ENCODE results near the gene WDR33. TPM values are rescaled to one million over a fixed set of nuclear protein-coding genes. Genes with fewer than 3 reads are reported as not detected.

WDR33 gene
- total RNA-seq, 1 experiment from 2014 or later = 36.6 TPM

- DNase-seq (ENCODE audit: low read depth in 1 of 2, low spot score in 2 of 2) = no peak
- no peaks in the 10 kb centered on the region for H3K9me3 ChIP-seq (replicated peaks)
- no peak overlapping the region for H3K27ac ChIP-seq
- no peaks in the 10 kb centered on the region for H3K27me3 ChIP-seq (replicated peaks)
- H3K4me3 ChIP-seq = no peak overlapping the region
- H3K36me3 ChIP-seq = peaks cover 4% of the 10 kb centered on the region
- peaks cover 19% of the 10 kb centered on the region for H3K4me1 ChIP-seq (replicated peaks)
Measured at GRCh38 chr2:127669056-127669455, 141.9 kb downstream of the WDR33 start.

GRCh38 chr2:127665267-127665893 is 145.6 kb downstream of the WDR33 start:
- no peaks in the 10 kb centered on the region for H3K27me3 ChIP-seq (replicated peaks)
- H3K4me1 ChIP-seq (replicated peaks) = no peaks in the 10 kb centered on the region
- no peak for DNase-seq (ENCODE audit: low read depth in 1 of 2, low spot score in 2 of 2)
- H3K36me3 ChIP-seq = peaks cover 4% of the 10 kb centered on the region
- H3K9me3 ChIP-seq (replicated peaks) = no peaks in the 10 kb centered on the region
- H3K4me3 ChIP-seq = no peak overlapping the region
- H3K27ac ChIP-seq = no peak overlapping the region

- Histone ChIP-seq H3K36me3 (peaks cover 1% of the 10 kb centered on the region), H3K27me3 (replicated peaks) (no peaks in the 10 kb centered on the region), H3K4me3 (no peak overlapping the region), H3K9me3 (replicated peaks) (no peaks in the 10 kb centered on the region), H3K27ac (no peak overlapping the region), H3K4me1 (replicated peaks) (no peaks in the 10 kb centered on the region)
- DNase-seq (ENCODE audit: low read depth in 1 of 2, low spot score in 2 of 2) = no peak
Measured at GRCh38 chr2:127664895-127665225, 146.1 kb downstream of the WDR33 start.

GRCh38 chr2:127664065-127664894 is 146.7 kb downstream of the WDR33 start:
- no peak overlapping the region for H3K27ac ChIP-seq
- no peak for DNase-seq (ENCODE audit: low read depth in 1 of 2, low spot score in 2 of 2)
- H3K4me1 ChIP-seq (replicated peaks) = no peaks in the 10 kb centered on the region
- no peaks in the 10 kb centered on the region for H3K9me3 ChIP-seq (replicated peaks)
- H3K36me3 ChIP-seq = no peaks in the 10 kb centered on the region; the same call in 1 of the 2 replicates
- no peaks in the 10 kb centered on the region for H3K27me3 ChIP-seq (replicated peaks)
- no peak overlapping the region for H3K4me3 ChIP-seq

GRCh38 chr2:127663566-127664064 is 147.4 kb downstream of the WDR33 start:
- Histone ChIP-seq H3K27ac (no peak overlapping the region), H3K4me1 (replicated peaks) (no peaks in the 10 kb centered on the region), H3K27me3 (replicated peaks) (no peaks in the 10 kb centered on the region), H3K36me3 (no peaks in the 10 kb centered on the region), H3K9me3 (replicated peaks) (no peaks in the 10 kb centered on the region), H3K4me3 (no peak overlapping the region)
- DNase-seq (ENCODE audit: low read depth in 1 of 2, low spot score in 2 of 2) = no peak

GRCh38 chr2:127662937-127663565 is 147.9 kb downstream of the WDR33 start:
- H3K9me3 ChIP-seq (replicated peaks) = no peaks in the 10 kb centered on the region
- H3K27me3 ChIP-seq (replicated peaks) = no peaks in the 10 kb centered on the region
- no peak overlapping the region for H3K4me3 ChIP-seq
- DNase-seq (ENCODE audit: low read depth in 1 of 2, low spot score in 2 of 2) = no peak
- no peak overlapping the region for H3K27ac ChIP-seq
- no peaks in the 10 kb centered on the region for H3K4me1 ChIP-seq (replicated peaks)
- no peaks in the 10 kb centered on the region for H3K36me3 ChIP-seq

- H3K27ac ChIP-seq = no peak overlapping the region
- H3K4me1 ChIP-seq (replicated peaks) = no peaks in the 10 kb centered on the region
- H3K4me3 ChIP-seq = no peak overlapping the region
- H3K36me3 ChIP-seq = peaks cover 3% of the 10 kb centered on the region; the same call in 1 of the 2 replicates
- no peaks in the 10 kb centered on the region for H3K9me3 ChIP-seq (replicated peaks)
- no peaks in the 10 kb centered on the region for H3K27me3 ChIP-seq (replicated peaks)
- no peak for DNase-seq (ENCODE audit: low read depth in 1 of 2, low spot score in 2 of 2)
Measured at GRCh38 chr2:127661949-127662510, 148.9 kb downstream of the WDR33 start.

GRCh38 chr2:127661072-127661649 is 149.8 kb downstream of the WDR33 start:
- Histone ChIP-seq H3K36me3 (peaks cover 5% of the 10 kb centered on the region; the same call in 1 of the 2 replicates), H3K27ac (no peak overlapping the region), H3K27me3 (replicated peaks) (no peaks in the 10 kb centered on the region), H3K9me3 (replicated peaks) (no peaks in the 10 kb centered on the region), H3K4me3 (no peak overlapping the region), H3K4me1 (replicated peaks) (no peaks in the 10 kb centered on the region)
- DNase-seq (ENCODE audit: low read depth in 1 of 2, low spot score in 2 of 2) = no peak

GRCh38 chr2:127660291-127660578 is 150.7 kb downstream of the WDR33 start:
- Histone ChIP-seq H3K27ac (no peak overlapping the region), H3K36me3 (peaks cover 5% of the 10 kb centered on the region; the same call in 1 of the 2 replicates), H3K27me3 (replicated peaks) (no peaks in the 10 kb centered on the region), H3K9me3 (replicated peaks) (no peaks in the 10 kb centered on the region), H3K4me1 (replicated peaks) (no peaks in the 10 kb centered on the region), H3K4me3 (no peak overlapping the region)
- no peak for DNase-seq (ENCODE audit: low read depth in 1 of 2, low spot score in 2 of 2)

GRCh38 chr2:127659408-127660290 is 151.3 kb downstream of the WDR33 start:
- H3K27me3 ChIP-seq (replicated peaks) = no peaks in the 10 kb centered on the region
- H3K36me3 ChIP-seq = peaks cover 5% of the 10 kb centered on the region; the same call in 1 of the 2 replicates
- no peak for DNase-seq (ENCODE audit: low read depth in 1 of 2, low spot score in 2 of 2)
- no peaks in the 10 kb centered on the region for H3K9me3 ChIP-seq (replicated peaks)
- no peak overlapping the region for H3K27ac ChIP-seq
- no peak overlapping the region for H3K4me3 ChIP-seq
- H3K4me1 ChIP-seq (replicated peaks) = no peaks in the 10 kb centered on the region

- H3K36me3 ChIP-seq = peaks cover 5% of the 10 kb centered on the region; the same call in 1 of the 2 replicates
- H3K27ac ChIP-seq = no peak overlapping the region
- H3K4me1 ChIP-seq (replicated peaks) = no peaks in the 10 kb centered on the region
- H3K9me3 ChIP-seq (replicated peaks) = no peaks in the 10 kb centered on the region
- no peaks in the 10 kb centered on the region for H3K27me3 ChIP-seq (replicated peaks)
- DNase-seq (ENCODE audit: low read depth in 1 of 2, low spot score in 2 of 2) = no peak
- H3K4me3 ChIP-seq = no peak overlapping the region
Measured at GRCh38 chr2:127658641-127659407, 152.1 kb downstream of the WDR33 start.

GRCh38 chr2:127658146-127658545 is 152.8 kb downstream of the WDR33 start:
- no peak overlapping the region for H3K4me3 ChIP-seq
- no peaks in the 10 kb centered on the region for H3K4me1 ChIP-seq (replicated peaks)
- DNase-seq (ENCODE audit: low read depth in 1 of 2, low spot score in 2 of 2) = no peak
- H3K27ac ChIP-seq = no peak overlapping the region
- H3K36me3 ChIP-seq = peaks cover 5% of the 10 kb centered on the region; the same call in 1 of the 2 replicates
- no peaks in the 10 kb centered on the region for H3K9me3 ChIP-seq (replicated peaks)
- H3K27me3 ChIP-seq (replicated peaks) = no peaks in the 10 kb centered on the region
